ENCODE measurements around the gene DKK3.

DKK3 gene

GRCh38 chr11:12003336-12003735, 5.1 kb downstream of the DKK3 start:
- FAIRE-seq, result no peak

DNA sequence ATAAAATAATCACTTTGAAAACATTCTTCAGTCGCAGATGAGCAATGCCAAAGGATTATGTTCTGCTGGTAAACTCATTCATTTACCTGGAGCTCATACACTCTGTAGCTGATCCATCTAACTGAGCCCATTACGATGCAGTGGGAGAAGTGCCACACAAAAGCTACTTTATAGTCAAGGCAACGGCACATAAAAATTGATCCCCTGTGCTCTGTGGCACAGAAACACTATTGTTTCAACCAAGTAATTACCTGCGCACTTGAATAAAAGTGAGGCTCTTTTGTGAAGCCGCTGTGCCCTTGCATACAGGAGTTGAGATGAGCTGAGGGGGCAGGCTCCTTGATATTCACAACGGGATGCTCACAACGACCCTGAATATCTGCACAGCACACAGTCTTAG, 7.2 kb downstream of the DKK3 start:
- FAIRE-seq, result no peak

DNA sequence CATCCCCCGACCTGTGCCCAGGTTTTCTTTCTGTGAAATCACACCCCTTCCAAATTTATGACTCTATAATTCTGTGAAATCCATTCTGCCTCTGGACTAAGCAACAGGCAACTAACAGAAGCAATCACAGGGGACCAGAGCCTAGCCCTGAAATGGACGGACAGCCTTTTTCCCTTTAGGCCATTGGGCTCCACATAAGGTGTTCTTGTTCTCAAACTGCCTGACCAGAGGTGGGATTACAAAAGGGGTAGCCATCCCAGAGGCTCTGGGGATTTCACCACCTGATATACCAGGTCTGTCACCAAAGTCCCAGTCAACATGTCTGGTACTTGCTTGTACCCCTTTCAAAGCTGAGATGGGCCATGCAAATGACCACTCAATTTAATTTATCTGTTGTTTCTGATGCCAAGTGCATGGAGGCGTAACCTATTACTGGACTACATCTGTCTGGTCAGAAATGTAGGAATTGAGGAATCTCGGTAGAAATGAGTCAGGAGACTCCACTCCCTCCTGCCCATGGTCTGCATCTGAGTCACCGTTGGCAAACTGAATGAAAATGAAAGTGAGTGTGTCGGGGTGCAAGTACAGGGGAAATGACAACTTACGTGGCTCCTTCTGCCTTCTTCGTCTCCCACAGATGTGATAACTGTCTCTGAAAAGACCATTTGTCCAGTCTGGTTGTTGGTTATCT, 10.2 kb downstream of the DKK3 start:
- no peak for FAIRE-seq

GRCh38 chr11:11997049-11997322, 11.4 kb downstream of the DKK3 start:
- FAIRE-seq, result no peak

DNA sequence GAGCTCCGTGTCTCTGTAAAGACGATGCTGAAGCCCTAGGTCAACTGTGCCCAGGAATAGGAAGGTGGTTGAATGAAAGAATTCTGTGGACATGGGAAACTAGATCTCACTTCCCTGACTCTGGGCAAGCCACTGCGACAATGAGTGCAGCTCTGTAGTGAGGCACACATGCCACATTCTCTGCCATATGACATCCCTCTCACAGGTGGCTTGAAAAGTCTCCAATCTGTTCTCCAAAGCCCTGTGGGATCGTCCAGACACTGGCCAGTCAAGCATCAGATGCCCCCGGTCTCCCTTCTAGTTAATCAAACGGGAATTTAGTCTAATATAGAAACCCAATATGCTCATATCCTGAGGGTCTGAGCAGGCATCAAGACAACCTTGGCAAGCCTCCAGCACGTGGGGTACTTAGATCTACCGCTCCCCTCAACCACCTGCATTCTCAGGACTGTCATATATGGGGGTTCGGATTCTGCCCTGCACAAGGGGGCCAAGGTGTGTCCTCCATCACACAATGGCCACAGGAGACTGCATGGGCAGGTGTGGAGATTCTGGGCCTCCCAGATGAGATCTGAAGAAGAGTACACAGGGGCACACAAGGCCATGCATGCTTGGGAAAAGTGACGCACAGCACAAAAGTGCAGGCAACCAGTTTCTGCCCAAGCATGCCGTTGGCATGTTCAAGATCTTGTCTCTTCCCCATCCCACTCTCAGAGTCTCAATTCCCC, 11.9 kb downstream of the DKK3 start:
- no peak for FAIRE-seq

DNA sequence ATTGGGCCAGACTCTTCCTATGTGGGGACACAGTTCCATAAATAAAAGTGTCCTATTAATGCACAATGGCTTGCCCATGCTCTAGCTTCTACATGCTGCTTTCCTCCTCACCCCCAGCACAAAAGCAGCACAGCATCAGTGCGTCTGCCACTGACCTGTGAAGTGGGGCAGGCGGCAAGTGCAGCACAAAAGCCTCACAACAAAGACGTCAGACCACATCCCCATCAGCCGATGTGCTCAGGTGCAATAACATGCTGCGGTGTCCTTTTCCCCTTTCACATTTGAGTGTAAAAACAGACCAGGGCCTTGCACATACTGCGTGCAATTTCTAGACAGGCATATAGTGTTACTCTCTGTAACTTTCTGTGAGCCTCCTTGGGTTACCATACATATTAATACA, 12.8 kb downstream of the DKK3 start:
- no peak for FAIRE-seq

- FAIRE-seq, result no peak
These were observed 14.6 kb downstream of the DKK3 start for GRCh38 chr11:11993839-11994238.

GRCh38 chr11:11992257-11993212, 15.9 kb downstream of the DKK3 start:
- FAIRE-seq, result no peak

GRCh38 chr11:11989774-11990744, 18.4 kb downstream of the DKK3 start:
- no peak for FAIRE-seq

GRCh38 chr11:11988681-11989261, 19.7 kb downstream of the DKK3 start:
- no peak for FAIRE-seq

DNA sequence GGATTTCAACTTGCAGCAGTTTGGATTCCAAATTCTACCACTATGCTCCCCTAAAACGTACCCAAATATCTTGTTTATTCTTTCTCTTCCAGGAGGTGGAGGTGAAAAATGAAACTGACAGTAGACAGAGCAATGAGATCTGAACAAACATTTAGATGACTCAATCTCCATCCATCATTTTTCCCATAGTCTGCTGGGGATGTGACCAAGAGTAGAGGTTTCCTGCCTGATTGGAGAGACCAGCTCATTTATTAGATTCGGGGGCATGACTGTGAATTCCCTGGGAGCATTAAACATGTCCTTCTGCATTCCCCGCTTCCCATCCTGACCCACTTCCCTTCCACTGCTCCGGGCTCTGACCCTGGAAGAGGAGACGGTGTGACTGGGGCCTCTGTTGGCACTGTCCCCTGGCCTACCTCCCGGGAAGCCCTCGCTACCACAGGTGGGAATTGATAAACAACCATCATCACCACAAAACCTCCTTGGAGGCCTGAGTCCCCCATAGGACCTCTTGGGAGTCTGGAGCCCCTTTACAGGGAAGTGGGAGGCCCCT, 20.3 kb downstream of the DKK3 start:
- no peak for FAIRE-seq

- FAIRE-seq, result no peak
These were observed 20.9 kb downstream of the DKK3 start for GRCh38 chr11:11987503-11988022.

GRCh38 chr11:11985954-11986949, 22.2 kb downstream of the DKK3 start:
- no peak for FAIRE-seq

GRCh38 chr11:11985016-11985715, 23.3 kb downstream of the DKK3 start:
- FAIRE-seq, result no peak

DNA sequence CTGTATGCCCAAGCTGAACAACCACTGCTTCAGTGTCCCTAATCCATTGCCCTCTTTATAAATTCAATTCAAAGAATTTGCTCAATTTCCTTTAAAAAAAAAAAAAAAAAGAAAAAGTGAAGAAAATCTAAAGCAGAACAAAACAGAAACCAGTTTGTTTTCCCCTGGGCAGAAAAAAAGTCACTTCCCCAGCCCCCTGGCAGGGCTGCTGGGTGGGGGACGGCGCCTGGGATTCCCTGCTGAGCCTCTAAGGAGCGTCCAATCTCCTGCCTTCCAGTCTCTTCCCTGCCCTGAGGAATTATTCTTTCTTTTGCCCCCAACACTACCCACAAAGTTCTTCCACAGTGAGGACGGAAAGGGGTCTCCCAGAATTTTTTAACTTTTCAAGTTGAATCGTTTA, 23.9 kb downstream of the DKK3 start:
- no peak for FAIRE-seq

DNA sequence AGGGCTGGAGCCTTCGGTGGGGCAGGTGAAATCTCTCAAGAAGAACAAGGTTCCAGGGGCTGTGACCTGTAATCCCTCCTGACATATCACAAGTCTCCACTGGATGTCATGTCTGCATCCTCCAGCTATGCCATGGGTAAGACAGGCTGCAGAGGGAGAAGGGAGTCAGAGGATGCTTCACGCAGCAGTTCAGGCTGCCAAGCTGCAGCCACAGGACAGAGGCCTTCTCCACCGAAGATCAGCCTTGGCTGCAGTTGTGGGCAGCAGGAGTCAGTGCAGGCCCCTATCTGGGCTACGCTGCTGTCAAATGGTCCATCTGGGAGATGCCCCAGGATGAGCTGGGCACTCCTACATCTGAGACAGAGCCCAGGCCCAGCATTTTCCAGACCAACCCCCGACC, 25.0 kb downstream of the DKK3 start:
- no peak for FAIRE-seq

DNA sequence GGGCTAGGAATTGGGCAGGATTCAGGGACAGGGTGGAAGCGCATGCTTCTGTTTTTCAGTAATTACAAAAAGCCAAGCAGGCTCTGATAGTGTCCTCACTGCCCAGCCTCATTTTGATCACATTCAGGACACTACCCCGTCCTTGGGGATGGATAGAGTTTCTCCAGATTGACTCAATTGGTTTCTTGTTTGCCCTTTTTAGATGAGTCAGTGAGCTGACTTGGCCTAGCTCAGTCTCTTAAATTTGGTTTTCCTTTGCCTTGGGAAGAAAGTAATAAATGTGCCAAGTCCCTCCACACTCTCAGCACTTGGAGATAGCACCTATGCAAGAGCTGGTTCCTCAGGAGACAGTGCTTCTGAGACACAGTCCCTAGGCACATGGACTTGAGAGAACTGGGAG, 25.5 kb downstream of the DKK3 start:
- no peak for FAIRE-seq

GRCh38 chr11:11982461-11982860, 26.0 kb downstream of the DKK3 start:
- no peak for FAIRE-seq

DNA sequence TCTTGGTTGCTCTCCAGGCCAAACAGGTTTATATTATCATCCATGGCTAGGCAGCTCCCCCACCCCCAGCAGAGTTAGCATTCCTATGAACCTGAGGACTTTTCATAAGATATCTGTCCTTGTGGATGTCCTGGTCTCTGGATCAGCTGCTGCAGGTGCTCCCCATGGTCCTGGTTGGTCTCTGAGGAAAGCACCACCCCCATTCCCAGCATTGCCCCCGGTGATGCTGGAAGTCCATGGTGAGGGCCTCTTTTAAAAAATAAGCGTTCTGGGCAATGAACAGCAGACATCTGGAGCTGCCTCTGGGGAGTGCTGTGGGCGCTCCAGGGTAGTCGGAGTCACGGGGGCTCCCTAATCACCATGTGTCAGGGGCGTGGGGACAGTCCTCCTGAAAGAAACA, 26.6 kb downstream of the DKK3 start:
- FAIRE-seq, result no peak

- FAIRE-seq, result no peak
These were observed 27.1 kb downstream of the DKK3 start for GRCh38 chr11:11981364-11981763.

All from A204.1 (cell line).